DMS79 treated with DMSO at 0.1 percent for 48 hours (cell line): ENCODE measurements around the gene EEF2KMT.

Experiments used
- DNase-seq: peaks from one replicate; lab custom pipeline; 2025; lab: John Stamatoyannopoulos, UW

EEF2KMT gene

DNA sequence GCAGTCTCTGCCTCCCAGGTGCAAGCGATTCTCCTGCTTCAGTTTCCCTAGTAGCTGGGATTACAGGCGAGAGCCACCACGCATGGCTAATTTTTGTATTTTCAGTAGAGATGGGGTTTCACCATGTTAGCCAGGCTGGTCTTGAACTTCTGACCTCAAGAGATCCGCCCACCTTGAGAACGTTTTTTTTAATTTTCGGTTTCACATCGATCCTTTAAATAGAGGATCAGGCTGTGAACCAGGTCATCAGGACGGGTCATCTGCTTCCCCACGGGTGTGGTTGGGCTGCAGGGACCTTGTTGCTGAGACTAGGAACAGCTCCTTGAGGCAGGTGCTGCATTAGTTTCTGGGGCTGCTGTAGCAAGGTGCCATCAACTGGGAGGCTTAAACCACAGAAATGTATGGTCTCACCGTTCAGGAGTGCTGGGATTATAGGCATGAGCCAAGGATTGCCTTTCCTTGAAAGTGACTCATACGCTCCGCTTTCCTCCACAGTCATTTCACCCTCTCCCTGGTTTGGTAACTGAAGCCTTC is 55.9 kb downstream of the EEF2KMT start:
- DNase-seq: no peak

DNA sequence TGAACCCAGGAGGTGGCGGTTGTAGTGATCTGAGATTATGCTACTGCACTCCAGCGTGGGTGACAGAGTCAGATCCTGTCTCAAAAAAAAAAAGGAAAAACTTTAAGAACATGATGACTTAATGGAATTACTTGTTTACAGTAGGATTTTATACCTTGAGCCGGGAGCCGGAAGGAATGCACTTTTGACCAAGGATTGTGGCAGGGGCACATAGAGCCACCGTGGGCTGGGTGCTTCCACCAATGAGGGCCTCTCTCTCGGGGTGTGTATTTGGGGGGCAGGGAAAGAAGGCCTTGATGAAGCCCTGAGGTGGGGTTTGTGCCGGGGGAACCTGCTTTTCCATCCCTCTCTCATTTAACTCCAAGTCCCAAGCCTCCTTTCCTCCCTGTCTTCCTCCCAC is 57.1 kb downstream of the EEF2KMT start:
- no peak for DNase-seq

DNA sequence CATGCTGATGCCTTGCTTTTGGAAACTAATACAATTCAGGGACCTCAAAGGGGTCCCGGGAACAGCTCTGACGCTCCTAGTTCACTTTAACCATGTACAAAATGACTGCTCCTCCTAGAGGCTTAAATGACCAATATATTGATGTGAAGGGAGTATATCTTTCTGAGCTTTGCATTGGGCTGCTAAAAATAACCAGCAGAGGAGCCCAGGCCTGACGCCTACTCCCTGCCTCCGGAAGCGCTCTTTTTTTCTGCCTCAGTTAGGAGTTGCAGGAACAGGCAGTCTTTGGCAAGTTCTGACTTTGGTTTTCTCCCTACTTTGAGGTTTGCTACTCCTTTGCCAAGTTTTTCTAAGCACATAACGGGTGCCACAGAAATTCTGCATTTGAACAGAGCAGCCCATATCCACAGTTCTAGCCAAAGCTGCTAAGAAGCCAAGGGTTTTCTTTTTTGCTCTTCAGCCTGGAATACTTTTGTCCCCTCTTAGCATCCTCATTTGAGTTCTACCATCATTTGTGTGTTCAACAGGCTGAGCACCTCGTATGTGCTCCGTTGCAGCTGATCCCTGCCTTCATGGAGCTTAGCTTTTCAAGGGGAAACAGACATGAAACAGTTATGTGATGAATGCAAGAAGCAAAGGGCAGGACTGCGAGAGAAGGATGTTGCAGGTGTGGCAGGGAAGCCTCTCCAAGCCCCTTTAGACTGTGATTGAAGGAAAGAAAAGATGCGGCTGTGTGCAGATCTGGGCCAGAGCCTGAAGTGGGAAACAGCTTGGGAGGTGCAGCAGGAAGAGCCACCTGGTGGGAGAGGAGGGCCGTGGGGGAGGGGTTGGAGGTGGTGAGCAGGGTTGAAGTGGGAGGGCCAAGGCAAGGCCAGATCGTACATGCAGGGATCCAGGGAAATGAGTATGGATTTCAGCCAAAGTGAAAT is 61.1 kb downstream of the EEF2KMT start:
- DNase-seq: peak; percentile 10

GRCh38 chr16:5035909-5036227 is 61.7 kb downstream of the EEF2KMT start:
- no peak for DNase-seq
